A673 (cell line): ENCODE data around the gene PDGFA. TPM values are rescaled to one million over a fixed set of nuclear protein-coding genes. Genes with fewer than 3 reads are reported as not detected.

Experiments
- BruUV-seq: library from RNA; stranded (reverse); fragments of 400-500 nt; replicated peaks from 2 replicates; lab custom pipeline; 2021; lab: Mats Ljungman, UMichigan
- CTCF ChIA-PET: fragments of 300-600 bp; sonication (Branson Sonifier 250); formaldehyde crosslinking; loops from one replicate; lab custom pipeline; 2022; ENCODE audit warnings: antibody characterized with exemption; lab: Charles Lee
- POLR2A ChIA-PET: fragments of 300-600 bp; sonication (Branson Sonifier 250); formaldehyde crosslinking; loops from one replicate; lab custom pipeline; 2022; ENCODE audit warnings: antibody characterized with exemption; ENCODE audit not compliant: low non-redundant PET; lab: Charles Lee
- DNase-seq: peaks from one replicate; pipeline ENCODE4 v3.0.0-alpha.2; 2015; ENCODE audit warnings: low spot score
- H3K27ac ChIP-seq: fragments of 200-600 bp; sonication (generic); 2 replicates; pipeline ENCODE4 v1.5.1; 2016; ENCODE audit warnings: mixed run types, low read depth, mild to moderate bottlenecking, mixed read lengths, antibody characterized with exemption, low read length; ENCODE audit not compliant: poor library complexity, severe bottlenecking
- H3K27me3 ChIP-seq: fragments of 200-600 bp; sonication (generic); replicated peaks from 2 replicates; pipeline ENCODE4 v1.6.1; 2017; ENCODE audit warnings: mixed run types, low read depth, mild to moderate bottlenecking, mixed read lengths, antibody characterized with exemption, low read length; ENCODE audit not compliant: insufficient read depth, poor library complexity
- H3K36me3 ChIP-seq: fragments of 200-600 bp; sonication (generic); 2 replicates; pipeline ENCODE4 v1.6.1; 2016; ENCODE audit warnings: mixed run types, mild to moderate bottlenecking, mixed read lengths, antibody characterized with exemption, low read length; ENCODE audit not compliant: insufficient read depth, poor library complexity, severe bottlenecking
- H3K4me1 ChIP-seq: fragments of 200-600 bp; sonication (generic); 2 replicates; pipeline ENCODE4 v1.6.1; 2017; ENCODE audit warnings: mixed run types, mild to moderate bottlenecking, mixed read lengths, antibody characterized with exemption, low read length; ENCODE audit not compliant: insufficient read depth, poor library complexity, severe bottlenecking
- H3K4me3 ChIP-seq: fragments of 200-600 bp; sonication (generic); 2 replicates; pipeline ENCODE4 v1.5.1; 2016; ENCODE audit warnings: low read depth, mixed run types, mild to moderate bottlenecking, mixed read lengths, low read length; ENCODE audit not compliant: poor library complexity, severe bottlenecking
- H3K9me3 ChIP-seq: fragments of 200-600 bp; sonication (generic); 2 replicates; pipeline ENCODE4 v1.6.1; 2016; ENCODE audit warnings: mixed run types, low read depth, mild to moderate bottlenecking, mixed read lengths, antibody characterized with exemption, low read length; ENCODE audit not compliant: poor library complexity, severe bottlenecking
- CTCF ChIP-seq: fragments of 300-800, 200-600 bp; sonication (generic); conservative IDR thresholded peaks from 2 replicates; pipeline ENCODE4 v1.5.1; 2017; ENCODE audit warnings: low read depth, mild to moderate bottlenecking, antibody characterized with exemption, low read length, moderate library complexity, mixed read lengths
- EZH2 ChIP-seq: fragments of 200-600 bp; sonication (generic); IDR thresholded peaks from 2 replicates; pipeline ENCODE4 v1.6.1; 2017; ENCODE audit warnings: borderline replicate concordance, low read depth, mild to moderate bottlenecking, mixed read lengths, antibody characterized with exemption, low read length; ENCODE audit not compliant: poor library complexity, severe bottlenecking
- intact Hi-C: fragments of 100-400 bp; cut with micrococcal nuclease; formaldehyde crosslinking; loops from one replicate; pipeline ENCODE4 v1.10.0; 2022; ENCODE audit not compliant: unreplicated experiment
- total RNA-seq: library from RNA; stranded (reverse); gene quantifications from 2 replicates; pipeline ENCODE4 v1.2.3, GENCODE V29; 2021

Gene PDGFA
- total RNA-seq, 1 experiment from 2014 or later, result 2.1 TPM

GRCh38 chr7:548401-548800 lies 28.8 kb upstream of the PDGFA start:
- BruUV-seq, result no TSS peak

GRCh38 chr7:545470-545869 lies 25.8 kb upstream of the PDGFA start:
- Histone ChIP-seq H3K9me3 (no peaks in the 10 kb centered on the region), H3K36me3 (no peaks in the 10 kb centered on the region), H3K27me3 (no peaks in the 10 kb centered on the region), H3K4me3 (no peak overlapping the region), H3K4me1 (no peaks in the 10 kb centered on the region), H3K27ac (no peak overlapping the region)
- ChIA-PET CTCF (no interaction called here), POLR2A (no interaction called here)
- TF ChIP-seq CTCF, result no peak
- TF ChIP-seq EZH2, result no peak
- intact Hi-C loops, result no loop called here
- DNase-seq, result no peak
- no TSS peak for BruUV-seq

More at GRCh38 chr7:548401-548800, 28.8 kb upstream of the PDGFA start:
- no peaks in the 10 kb centered on the region for H3K27me3 ChIP-seq
- no peaks in the 10 kb centered on the region for H3K4me1 ChIP-seq
- intact Hi-C loops, result no loop called here
- no peak for DNase-seq
- H3K36me3 ChIP-seq, result no peaks in the 10 kb centered on the region
- POLR2A ChIA-PET, result no interaction called here
- TF ChIP-seq EZH2 (no peak), CTCF (no peak)
- no peaks in the 10 kb centered on the region for H3K9me3 ChIP-seq
- CTCF ChIA-PET, result no interaction called here
- no peak overlapping the region for H3K4me3 ChIP-seq
- H3K27ac ChIP-seq, result no peak overlapping the region

GRCh38 chr7:544338-545221 lies 24.9 kb upstream of the PDGFA start:
- no peak for DNase-seq
- CTCF ChIA-PET, result no interaction called here
- TF ChIP-seq CTCF, result no peak
- TF ChIP-seq EZH2, result no peak
- H3K9me3 ChIP-seq, result no peaks in the 10 kb centered on the region
- no peaks in the 10 kb centered on the region for H3K4me1 ChIP-seq
- H3K27me3 ChIP-seq, result no peaks in the 10 kb centered on the region
- no TSS peak for BruUV-seq
- no peak overlapping the region for H3K27ac ChIP-seq
- intact Hi-C loops, result no loop called here
- H3K4me3 ChIP-seq, result no peak overlapping the region
- POLR2A ChIA-PET, result no interaction called here
- no peaks in the 10 kb centered on the region for H3K36me3 ChIP-seq
